ENCODE data around the gene CORO1A.
"Not testable (repeated sequence)": the region's sequence is repeated elsewhere in the genome, so short reads cannot be mapped to it uniquely, and the experiment has no call there.

The CORO1A gene

GRCh38 chr16:30173054-30173453 lies 10.3 kb upstream of the CORO1A start:
- ATAC-seq: no peak

GRCh38 chr16:30176876-30177275 lies 6.5 kb upstream of the CORO1A start:
- not testable (repeated sequence) for ATAC-seq

GRCh38 chr16:30179195-30179594 lies 4.2 kb upstream of the CORO1A start:
- no peak for ATAC-seq

DNA sequence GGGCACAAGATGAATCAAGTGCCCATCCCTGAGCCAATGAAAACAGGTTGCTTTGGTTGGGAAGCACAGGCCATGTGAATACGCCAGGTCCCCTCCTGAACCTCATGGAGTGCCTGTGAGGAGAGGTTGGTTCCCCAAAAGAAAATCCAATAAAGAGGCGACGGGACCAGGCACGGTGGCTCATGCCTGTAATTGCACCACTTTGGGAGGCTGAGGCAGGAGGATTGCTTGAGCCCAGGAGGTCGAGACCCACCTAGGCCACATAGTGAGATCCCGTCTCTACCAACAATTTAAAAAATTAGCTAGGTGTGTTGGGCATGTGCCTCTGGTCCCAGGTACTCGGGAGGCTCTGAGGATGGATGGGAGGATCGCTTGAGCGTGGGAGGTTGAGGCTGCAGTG lies 3.5 kb upstream of the CORO1A start:
- ATAC-seq: no peak

DNA sequence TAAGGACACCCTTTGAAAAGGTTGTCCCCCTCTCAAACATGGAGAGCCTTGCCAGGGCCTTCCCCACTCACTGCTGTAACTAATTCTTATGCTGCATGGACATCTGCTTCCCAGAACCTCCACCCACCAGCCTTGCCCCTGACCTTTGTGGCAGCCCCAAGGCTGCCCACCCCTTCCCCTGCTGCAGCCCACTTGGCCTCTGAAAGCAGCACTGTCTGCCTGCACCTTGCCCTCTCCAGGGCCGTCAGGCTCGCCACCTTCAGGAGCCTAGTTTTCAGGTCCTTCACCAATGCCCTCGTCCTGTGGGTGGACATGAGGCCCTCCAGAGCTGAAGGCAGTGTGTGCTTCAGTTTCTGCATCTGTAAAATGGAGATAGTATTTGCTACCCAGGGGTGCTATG lies 2.7 kb upstream of the CORO1A start:
- ATAC-seq: no peak

DNA sequence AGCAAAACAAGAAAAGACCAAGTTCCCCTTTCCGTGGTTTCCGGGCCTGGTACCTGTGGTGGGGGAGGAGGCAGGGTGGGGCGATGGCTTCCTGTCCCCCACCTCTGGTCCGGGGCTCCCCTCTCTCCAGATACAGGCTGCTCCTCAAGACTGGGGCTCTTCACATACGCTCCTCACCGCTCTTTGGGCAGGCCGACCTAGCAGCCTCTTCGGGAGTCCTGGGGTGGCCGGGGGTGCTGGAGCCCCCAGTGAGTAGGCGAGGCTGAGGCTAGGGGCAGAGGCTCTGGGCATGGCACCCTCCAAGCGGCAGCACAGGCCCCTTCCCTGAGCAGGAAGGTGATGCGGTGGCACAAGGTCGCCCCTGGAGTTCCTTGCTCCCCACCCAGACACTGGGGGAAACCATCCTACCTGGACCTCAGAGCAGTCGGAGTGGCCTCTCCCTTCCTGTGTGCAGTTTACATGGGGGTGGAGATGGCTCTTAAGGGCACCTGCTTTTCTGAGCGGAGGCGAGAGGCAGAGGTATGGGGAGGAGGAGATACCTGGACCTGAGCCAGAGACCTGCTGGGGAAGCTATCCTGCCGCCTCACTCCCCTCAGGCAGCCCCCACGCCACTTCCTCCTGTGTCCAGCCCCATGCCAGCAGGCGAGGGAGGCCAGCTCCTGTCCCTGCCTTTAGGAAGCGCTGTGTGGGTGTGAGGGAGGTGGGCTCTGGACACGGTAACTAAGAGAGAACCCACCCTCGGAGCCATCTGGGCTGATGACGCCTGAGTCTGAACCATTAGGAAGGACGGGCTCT lies 891 bp downstream of the CORO1A start:
- ATAC-seq: peak; percentile 6 to 9

GRCh38 chr16:30184891-30185682 lies 1.7 kb downstream of the CORO1A start:
- ATAC-seq: peak in 1 of 2 donors; percentile 1

DNA sequence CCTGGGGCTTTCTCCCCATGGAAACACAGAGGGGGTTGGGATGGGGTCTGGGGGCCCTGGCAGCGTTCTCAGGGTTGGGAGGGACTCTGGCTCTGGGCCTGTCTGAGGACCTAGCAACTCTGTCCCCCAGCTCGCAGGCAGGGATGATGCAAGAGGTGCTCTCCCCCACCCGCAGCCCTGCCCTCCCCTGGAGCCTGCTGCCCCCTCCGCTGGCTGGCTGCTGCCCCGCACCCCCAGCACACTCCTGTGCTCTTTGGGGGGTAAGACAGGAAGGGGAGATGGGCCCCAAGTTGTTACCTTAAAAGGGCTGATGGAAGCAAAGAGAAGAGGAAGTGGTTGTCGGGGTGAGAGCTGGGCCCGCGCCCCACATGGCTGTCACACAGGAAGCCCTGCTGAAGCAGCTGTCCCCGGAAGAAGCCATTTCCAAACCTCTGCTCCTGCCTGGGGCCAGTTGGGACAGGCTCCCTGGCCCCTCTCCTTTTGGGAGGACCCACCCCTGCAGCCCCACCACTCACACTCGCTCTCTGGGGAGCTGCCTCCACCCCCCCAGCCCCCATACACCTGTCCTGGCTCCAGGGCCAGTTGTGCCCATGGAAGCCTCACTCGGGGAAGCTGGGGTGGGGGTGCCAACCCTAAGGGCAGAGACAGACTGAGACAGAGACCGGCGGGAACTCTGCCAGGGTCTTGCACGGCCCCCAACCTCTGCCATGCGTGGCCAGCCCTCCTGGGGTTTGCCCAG lies 2.5 kb downstream of the CORO1A start:
- peak; percentile 41 to 48 for ATAC-seq

DNA sequence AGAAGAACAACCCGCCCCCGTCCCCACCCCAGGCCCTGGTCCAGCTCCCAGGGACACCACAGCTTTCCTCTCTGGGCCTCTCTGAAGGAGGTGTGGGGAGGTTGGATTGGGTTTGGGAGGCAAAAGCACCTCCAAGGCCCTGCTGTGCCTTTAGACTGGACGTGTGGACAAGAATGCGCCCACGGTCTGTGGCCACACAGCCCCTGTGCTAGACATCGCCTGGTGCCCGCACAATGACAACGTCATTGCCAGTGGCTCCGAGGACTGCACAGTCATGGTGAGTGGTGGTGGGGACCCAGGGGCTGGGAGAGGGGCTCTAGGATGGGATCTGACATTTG lies 3.0 kb downstream of the CORO1A start:
- ATAC-seq: peak in 1 of 2 donors; percentile 2

- peak; percentile 9 to 16 for ATAC-seq
Measured at GRCh38 chr16:30186782-30187555, 3.6 kb downstream of the CORO1A start.

DNA sequence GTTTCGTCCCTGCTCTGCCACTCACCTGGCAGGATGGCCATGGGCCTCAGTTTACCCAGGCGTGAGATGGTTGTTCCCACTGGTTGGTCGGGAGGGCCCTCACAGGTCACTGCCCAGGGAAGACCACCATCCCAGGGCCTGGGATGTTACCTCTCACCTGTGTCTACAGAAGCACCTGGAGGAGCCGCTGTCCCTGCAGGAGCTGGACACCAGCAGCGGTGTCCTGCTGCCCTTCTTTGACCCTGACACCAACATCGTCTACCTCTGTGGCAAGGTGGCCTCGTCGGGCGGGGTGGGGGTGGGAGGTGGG lies 4.1 kb downstream of the CORO1A start:
- no peak for ATAC-seq

- no peak for ATAC-seq
Measured at GRCh38 chr16:30187971-30188561, 4.7 kb downstream of the CORO1A start.

- ATAC-seq: not testable (repeated sequence)
Measured at GRCh38 chr16:30191158-30191557, 7.8 kb downstream of the CORO1A start.

- peak; percentile 13 to 19 for ATAC-seq
Measured at GRCh38 chr16:30193098-30193497, 9.7 kb downstream of the CORO1A start.

DNA sequence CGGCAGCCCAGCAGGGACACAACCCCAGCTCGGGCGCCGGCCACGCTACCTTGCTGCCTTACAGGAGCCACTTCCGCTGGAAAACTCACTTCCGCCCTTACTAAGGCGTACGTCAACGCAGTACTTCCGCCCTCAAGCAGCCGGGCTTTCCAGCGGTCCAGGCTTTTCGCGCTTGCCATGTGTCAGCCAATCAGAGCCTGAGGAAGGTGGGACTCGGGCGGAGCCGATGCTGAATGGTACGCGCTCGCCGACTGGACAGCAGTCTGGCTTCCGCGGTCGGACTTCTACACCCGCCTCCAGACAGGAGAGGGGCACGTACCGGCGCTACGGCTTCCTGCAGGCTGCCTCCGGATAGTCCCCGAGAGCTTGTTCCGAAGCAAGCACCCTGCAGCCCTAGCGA lies 10.2 kb downstream of the CORO1A start, which contains the start of the genes BOLA2B and SLX1A:
BOLA2B (minus strand) TSS at position 52 of the 400 bp plus-strand sequence. CDS start 71 bp downstream, outside the sequence.
SLX1A (plus strand) TSS at position 261 of the 400 bp plus-strand sequence. CDS start 210 bp downstream, outside the sequence.
- peak; percentile 87 to 91 for ATAC-seq

GRCh38 chr16:30194172-30194925 lies 10.9 kb downstream of the CORO1A start:
- peak; percentile 70 to 75 for ATAC-seq

DNA sequence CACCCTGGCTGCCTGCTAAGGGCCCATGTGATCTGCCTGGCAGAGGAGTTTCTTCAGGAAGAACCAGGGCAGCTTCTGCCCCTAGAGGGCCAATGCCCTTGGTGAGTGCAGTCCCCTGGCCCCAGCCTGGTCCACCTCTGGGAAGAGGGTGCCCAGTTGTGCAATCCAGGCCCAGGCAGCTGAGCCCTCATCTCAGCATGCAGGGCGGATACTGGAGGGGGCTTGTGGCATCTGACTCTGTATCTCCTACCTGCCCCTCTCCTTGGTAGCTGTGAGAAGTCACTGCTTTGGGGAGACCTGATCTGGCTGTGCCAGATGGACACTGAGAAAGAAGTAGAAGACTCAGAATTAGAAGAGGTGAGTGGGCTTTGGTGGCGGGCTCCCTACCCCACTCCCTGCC lies 13.6 kb downstream of the CORO1A start:
- not testable (repeated sequence) for ATAC-seq

- ATAC-seq: not testable (repeated sequence)
Measured at GRCh38 chr16:30199049-30199448, 15.6 kb downstream of the CORO1A start, which contains the start of gene SULT1A3. SULT1A3 (plus strand) TSS chr16:30199255; CDS start chr16:30200729, 1,474 bp downstream.

GRCh38 chr16:30199608-30200343 lies 16.4 kb downstream of the CORO1A start:
- not testable (repeated sequence) for ATAC-seq

- ATAC-seq: peak; percentile 56 to 68
Measured at GRCh38 chr16:30205541-30206236, 22.3 kb downstream of the CORO1A start.

Measured in activated CD4-positive, CD25-positive, alpha-beta regulatory T cell treated with anti-CD3 and anti-CD28 coated beads, Interleukin-2, amount 50 U/mL, for 24 hours (primary cell).